HepG2 (cell line): ENCODE measurements around the gene SLC25A23. TPM values are rescaled to one million over a fixed set of nuclear protein-coding genes. Genes with fewer than 3 reads are reported as not detected.
A peak's percentile ranks its signal among the peaks of the same experiment; 100 is the strongest.

ENCODE experiments used
- ATF6 ChIP-seq: sonication (generic); formaldehyde crosslinking; conservative IDR thresholded peaks from 2 replicates; pipeline ENCODE4 v1.4.0; 2020; ENCODE audit warnings: missing genetic modification reagents
- CAMTA2 ChIP-seq: sonication (generic); formaldehyde crosslinking; IDR thresholded peaks from 2 replicates; pipeline ENCODE4 v1.4.0; 2020; ENCODE audit warnings: mild to moderate bottlenecking, missing genetic modification reagents, borderline replicate concordance
- FOXJ3 ChIP-seq: sonication (generic); formaldehyde crosslinking; IDR thresholded peaks from 2 replicates; pipeline ENCODE4 v1.4.0; 2020; ENCODE audit warnings: missing genetic modification reagents, mild to moderate bottlenecking, borderline replicate concordance
- KLF15 ChIP-seq: sonication (generic); formaldehyde crosslinking; IDR thresholded peaks from 2 replicates; pipeline ENCODE4 v1.8.1; 2023; ENCODE audit warnings: borderline replicate concordance, mild to moderate bottlenecking, inconsistent platforms, missing genetic modification reagents, mixed read lengths
- NR2F2 ChIP-seq: IDR thresholded peaks from 2 replicates; pipeline ENCODE4 v1.6.1; 2012; ENCODE audit warnings: low read depth, inconsistent platforms, borderline replicate concordance
- SIN3A ChIP-seq: IDR thresholded peaks from 2 replicates; pipeline ENCODE4 v1.6.1; 2011; ENCODE audit warnings: low read depth, mild to moderate bottlenecking, control low read depth, low read length, borderline replicate concordance
- TARDBP ChIP-seq: sonication (generic); formaldehyde crosslinking; IDR thresholded peaks from 2 replicates; pipeline ENCODE4 v1.8.0; 2022; ENCODE audit warnings: mild to moderate bottlenecking, missing genetic modification reagents
- ZHX2 ChIP-seq, 2 experiments: sonication (generic) in 1 of 2; formaldehyde crosslinking in 1 of 2; IDR thresholded peaks; 2 replicates each; pipeline versions ENCODE4 v1.6.1 to v1.9.0; 2014 to 2022; ENCODE audit warnings: antibody characterized with exemption in 1 of 2, borderline replicate concordance in 1 of 2, inconsistent platforms in 1 of 2, low read depth in 1 of 2, missing genetic modification reagents in 1 of 2
- ZNF34 ChIP-seq: sonication (generic); formaldehyde crosslinking; IDR thresholded peaks from 2 replicates; pipeline ENCODE4 v1.4.0; 2020; ENCODE audit warnings: mild to moderate bottlenecking, missing genetic modification reagents, borderline replicate concordance
- ZNF350 ChIP-seq: sonication (generic); formaldehyde crosslinking; IDR thresholded peaks from 2 replicates; pipeline ENCODE4 v1.4.0; 2020; ENCODE audit warnings: mild to moderate bottlenecking, low read depth, missing genetic modification reagents, borderline replicate concordance
- polyA plus RNA-seq, 8 experiments: library from polyadenylated mRNA; depleted of rRNA in 3 of 8; stranded (reverse) in 7 of 8; unstranded in 1 of 8; fragments of >200 nt; fragmentation: Illumina TruSeq in 4 of 8; extraction: Trizol in 4 of 8; gene quantifications; 2 replicates each; pipeline versions ENCODE4 v1.2.1 to v1.2.3, GENCODE V29; 2011 to 2016; ENCODE audit warnings: low read depth in 4 of 8, missing spikeins in 1 of 8, mixed read lengths in 1 of 8; ENCODE audit not compliant: insufficient read depth in 1 of 8
- total RNA-seq, 5 experiments: library from RNA; depleted of rRNA; stranded (reverse); fragments of >200 nt; fragmentation: Illumina TruSeq; extraction: Trizol; gene quantifications; 2 replicates each; pipeline ENCODE4 v1.2.3, GENCODE V29; 2016; ENCODE audit warnings: low read depth in 1 of 5
- TF ChIP-seq, protein P1 (sequence below): sonication (generic); formaldehyde crosslinking; IDR thresholded peaks from 2 replicates; pipeline ENCODE4 v1.4.0; 2020; ENCODE audit warnings: missing genetic modification reagents, borderline replicate concordance
- TF ChIP-seq, protein P2 (sequence below): sonication (generic); formaldehyde crosslinking; IDR thresholded peaks from 2 replicates; pipeline ENCODE4 v1.4.0; 2020; ENCODE audit warnings: missing genetic modification reagents

Gene SLC25A23
- total and polyA plus RNA-seq, 2 of the 13 experiments (the other 11 are each of a cell fraction or from before 2014, with no cell fraction given) = 12.4 to 15.2 TPM

DNA sequence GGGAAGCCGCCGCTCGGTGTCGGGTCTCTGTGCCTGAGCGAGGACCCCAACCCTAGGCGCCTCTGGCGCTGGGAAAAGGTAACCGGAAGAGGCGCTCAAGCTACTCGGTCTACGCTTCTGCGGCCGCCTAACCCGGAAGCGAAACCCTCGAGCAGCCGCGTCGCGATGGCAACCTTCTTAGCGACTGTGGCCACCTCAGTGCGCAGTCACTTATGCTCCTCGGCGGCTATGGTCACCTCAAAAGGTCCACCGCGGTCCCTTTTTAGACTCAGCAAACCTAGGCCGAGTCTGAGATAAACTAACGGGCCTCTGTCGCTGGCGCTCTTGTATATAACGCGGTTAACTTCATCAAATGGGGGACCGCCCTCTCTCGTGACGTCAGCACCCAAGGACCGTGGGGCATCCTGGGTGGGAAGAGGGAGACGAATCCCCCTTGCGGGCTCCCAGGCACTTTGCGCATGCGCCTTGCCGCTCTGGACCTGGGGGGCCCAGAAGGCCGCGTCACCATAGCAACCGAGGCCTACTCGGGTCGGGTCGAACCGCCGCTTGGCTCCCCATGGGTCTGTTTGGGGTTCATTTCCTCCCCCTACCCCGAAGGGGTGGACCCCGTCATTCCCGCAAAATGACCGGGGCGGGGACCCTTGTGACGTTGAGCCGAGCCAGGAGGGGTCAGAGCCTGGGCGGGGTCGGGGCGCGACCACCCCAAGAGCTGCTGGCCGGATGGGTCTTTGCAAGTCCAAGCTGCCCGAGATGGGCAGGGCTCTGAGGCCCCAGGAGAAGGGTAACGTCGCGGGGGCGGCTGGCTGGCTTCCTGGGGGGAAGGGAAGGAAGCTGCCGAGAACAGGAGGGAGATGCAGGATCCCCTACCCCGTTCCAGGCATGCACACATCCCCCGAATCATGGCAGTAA lies 66.3 kb downstream of the SLC25A23 start, which contains the start of gene GTF2F1 (continued):
- TF ChIP-seq ZHX2 (IDR thresholded peaks at IDR 0.05; ENCODE audit: low read depth) (peak; percentile 88), ZHX2 (CRISPR knock-in tag; IDR thresholded peaks at IDR 0.05; ENCODE audit: borderline replicate concordance) (no peak), NR2F2 (0 out of 2 replicates have a peak, but pooled peaks have one; percentile 25), ATF6 (CRISPR knock-in tag) (no peak), SIN3A (peak; percentile 95), ZNF34 (no peak), FOXJ3 (CRISPR knock-in tag) (peak; percentile 45; the same call in 1 of the 2 replicates), ZNF350 (CRISPR knock-in tag) (peak; percentile 68; the same call in 1 of the 2 replicates), TARDBP (CRISPR knock-in tag) (peak; percentile 45; the same call in 1 of the 2 replicates), CAMTA2 (CRISPR knock-in tag) (peak; percentile 66; the same call in 1 of the 2 replicates), KLF15 (CRISPR knock-in tag) (no peak)
- TF ChIP-seq, protein P1, sequence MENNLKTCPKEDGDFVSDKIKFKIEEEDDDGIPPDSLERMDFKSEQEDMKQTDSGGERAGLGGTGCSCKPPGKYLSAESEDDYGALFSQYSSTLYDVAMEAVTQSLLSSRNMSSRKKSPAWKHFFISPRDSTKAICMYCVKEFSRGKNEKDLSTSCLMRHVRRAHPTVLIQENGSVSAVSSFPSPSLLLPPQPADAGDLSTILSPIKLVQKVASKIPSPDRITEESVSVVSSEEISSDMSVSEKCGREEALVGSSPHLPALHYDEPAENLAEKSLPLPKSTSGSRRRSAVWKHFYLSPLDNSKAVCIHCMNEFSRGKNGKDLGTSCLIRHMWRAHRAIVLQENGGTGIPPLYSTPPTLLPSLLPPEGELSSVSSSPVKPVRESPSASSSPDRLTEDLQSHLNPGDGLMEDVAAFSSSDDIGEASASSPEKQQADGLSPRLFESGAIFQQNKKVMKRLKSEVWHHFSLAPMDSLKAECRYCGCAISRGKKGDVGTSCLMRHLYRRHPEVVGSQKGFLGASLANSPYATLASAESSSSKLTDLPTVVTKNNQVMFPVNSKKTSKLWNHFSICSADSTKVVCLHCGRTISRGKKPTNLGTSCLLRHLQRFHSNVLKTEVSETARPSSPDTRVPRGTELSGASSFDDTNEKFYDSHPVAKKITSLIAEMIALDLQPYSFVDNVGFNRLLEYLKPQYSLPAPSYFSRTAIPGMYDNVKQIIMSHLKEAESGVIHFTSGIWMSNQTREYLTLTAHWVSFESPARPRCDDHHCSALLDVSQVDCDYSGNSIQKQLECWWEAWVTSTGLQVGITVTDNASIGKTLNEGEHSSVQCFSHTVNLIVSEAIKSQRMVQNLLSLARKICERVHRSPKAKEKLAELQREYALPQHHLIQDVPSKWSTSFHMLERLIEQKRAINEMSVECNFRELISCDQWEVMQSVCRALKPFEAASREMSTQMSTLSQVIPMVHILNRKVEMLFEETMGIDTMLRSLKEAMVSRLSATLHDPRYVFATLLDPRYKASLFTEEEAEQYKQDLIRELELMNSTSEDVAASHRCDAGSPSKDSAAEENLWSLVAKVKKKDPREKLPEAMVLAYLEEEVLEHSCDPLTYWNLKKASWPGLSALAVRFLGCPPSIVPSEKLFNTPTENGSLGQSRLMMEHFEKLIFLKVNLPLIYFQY (CRISPR knock-in tag) = peak; percentile 37; the same call in 1 of the 2 replicates
- TF ChIP-seq, protein P2, sequence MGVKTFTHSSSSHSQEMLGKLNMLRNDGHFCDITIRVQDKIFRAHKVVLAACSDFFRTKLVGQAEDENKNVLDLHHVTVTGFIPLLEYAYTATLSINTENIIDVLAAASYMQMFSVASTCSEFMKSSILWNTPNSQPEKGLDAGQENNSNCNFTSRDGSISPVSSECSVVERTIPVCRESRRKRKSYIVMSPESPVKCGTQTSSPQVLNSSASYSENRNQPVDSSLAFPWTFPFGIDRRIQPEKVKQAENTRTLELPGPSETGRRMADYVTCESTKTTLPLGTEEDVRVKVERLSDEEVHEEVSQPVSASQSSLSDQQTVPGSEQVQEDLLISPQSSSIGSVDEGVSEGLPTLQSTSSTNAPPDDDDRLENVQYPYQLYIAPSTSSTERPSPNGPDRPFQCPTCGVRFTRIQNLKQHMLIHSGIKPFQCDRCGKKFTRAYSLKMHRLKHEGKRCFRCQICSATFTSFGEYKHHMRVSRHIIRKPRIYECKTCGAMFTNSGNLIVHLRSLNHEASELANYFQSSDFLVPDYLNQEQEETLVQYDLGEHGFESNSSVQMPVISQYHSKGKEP (CRISPR knock-in tag) = peak; percentile 50; the same call in 1 of the 2 replicates
